ENCODE data around the gene TBX2.

TBX2 gene

DNA sequence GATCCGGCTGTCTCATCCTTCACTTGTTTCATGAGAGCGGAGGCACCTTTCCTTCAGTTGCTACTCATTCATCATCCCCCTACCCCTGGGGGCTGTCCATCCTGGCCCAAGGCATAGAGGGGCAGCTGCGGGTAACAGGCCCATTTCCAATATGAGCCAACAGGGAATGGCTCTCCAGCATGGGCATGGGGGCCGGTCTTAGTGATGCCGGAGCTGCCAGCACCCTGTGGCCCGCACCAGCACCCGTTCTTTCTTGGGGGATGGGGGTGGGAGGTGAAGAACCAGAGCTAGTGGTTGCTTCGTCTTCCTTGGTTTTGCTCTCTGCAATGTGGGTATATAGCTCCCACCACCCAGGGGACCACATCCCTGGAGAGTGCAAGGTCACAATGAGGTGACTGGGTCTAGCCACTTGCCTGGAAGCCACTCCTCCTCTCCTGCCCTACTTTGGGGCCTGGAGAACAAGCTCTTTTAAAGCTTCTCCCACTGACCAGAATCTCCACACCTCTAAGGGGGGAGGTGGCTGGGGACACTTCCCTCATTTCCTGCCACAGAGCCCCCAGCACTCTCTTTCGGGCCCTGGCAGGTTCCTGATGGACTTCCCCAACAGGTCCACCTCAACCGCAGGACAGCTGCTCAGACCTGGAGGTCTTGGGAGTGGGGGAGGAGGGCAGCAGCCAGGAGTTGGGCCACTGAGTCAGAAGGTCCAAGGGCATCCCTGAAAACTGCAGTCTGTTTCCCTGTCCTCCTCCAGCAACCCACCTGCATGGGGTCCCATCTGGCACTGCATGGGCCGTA is 11.9 kb upstream of the TBX2 start:
- no peak overlapping the region for H3K27ac ChIP-seq (ENCODE audit: extremely low read depth, low read depth, low read length)
- CTCF ChIA-PET, result interaction anchor here (0.5 to 1.4 kb wide), 4 partner anchors 11 to 499 kb away, joined by 3 to 5 read pairs (median 3); no protein-coding TSS in a partner anchor
- no peaks in the 10 kb centered on the region for H3K9me3 ChIP-seq (ENCODE audit: control insufficient read depth, insufficient read depth, low read depth, low read length)
- no peak overlapping the region for H3K4me3 ChIP-seq (ENCODE audit: low read depth, low read length)
- POLR2A ChIA-PET, result no interaction called here
- H3K36me3 ChIP-seq (ENCODE audit: control insufficient read depth in 2 of 2, insufficient read depth in 1 of 2, low read length in 2 of 2), result peaks cover 0 to 4% of the 10 kb centered on the region in 2 experiments; a peak in 1 of 3 replicates
- H3K4me1 ChIP-seq (ENCODE audit: control insufficient read depth, insufficient read depth, low read length), result no peaks in the 10 kb centered on the region; the same call in 1 of the 2 replicates
- TF ChIP-seq ZNF394 (tag by site-specific recombination; IDR thresholded peaks at IDR 0.05; ENCODE audit: borderline replicate concordance) (0 out of 2 replicates have a peak, but pooled peaks have one; percentile 14), HIC1 (tag by site-specific recombination; IDR thresholded peaks at IDR 0.05) (no peak)

GRCh38 chr17:61388561-61389356 is 10.9 kb upstream of the TBX2 start:
- no peaks in the 10 kb centered on the region for H3K9me3 ChIP-seq (ENCODE audit: control insufficient read depth, insufficient read depth, low read depth, low read length)
- ChIA-PET POLR2A (no interaction called here), CTCF (interaction anchor here (0.6 to 2.2 kb wide), 10 partner anchors 17 to 668 kb away, joined by 3 to 13 read pairs (median 4); no protein-coding TSS in a partner anchor)
- H3K4me3 ChIP-seq (ENCODE audit: low read depth, low read length), result no peak overlapping the region
- TF ChIP-seq ZNF24 (tag by site-specific recombination; IDR thresholded peaks at IDR 0.05) (peak; percentile 74), ZFHX2 (tag by site-specific recombination; conservative IDR thresholded peaks at IDR 0.05) (0 out of 2 replicates have a peak, but pooled peaks have one; percentile 11), ZNF707 (tag by site-specific recombination; IDR thresholded peaks at IDR 0.05) (no peak)
- TF ChIP-seq, protein P1, sequence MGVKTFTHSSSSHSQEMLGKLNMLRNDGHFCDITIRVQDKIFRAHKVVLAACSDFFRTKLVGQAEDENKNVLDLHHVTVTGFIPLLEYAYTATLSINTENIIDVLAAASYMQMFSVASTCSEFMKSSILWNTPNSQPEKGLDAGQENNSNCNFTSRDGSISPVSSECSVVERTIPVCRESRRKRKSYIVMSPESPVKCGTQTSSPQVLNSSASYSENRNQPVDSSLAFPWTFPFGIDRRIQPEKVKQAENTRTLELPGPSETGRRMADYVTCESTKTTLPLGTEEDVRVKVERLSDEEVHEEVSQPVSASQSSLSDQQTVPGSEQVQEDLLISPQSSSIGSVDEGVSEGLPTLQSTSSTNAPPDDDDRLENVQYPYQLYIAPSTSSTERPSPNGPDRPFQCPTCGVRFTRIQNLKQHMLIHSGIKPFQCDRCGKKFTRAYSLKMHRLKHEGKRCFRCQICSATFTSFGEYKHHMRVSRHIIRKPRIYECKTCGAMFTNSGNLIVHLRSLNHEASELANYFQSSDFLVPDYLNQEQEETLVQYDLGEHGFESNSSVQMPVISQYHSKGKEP (tag by site-specific recombination; IDR thresholded peaks at IDR 0.05), result no peak
- no peak overlapping the region for H3K27ac ChIP-seq (ENCODE audit: extremely low read depth, low read depth, low read length)
- peaks cover 0 to 7% of the 10 kb centered on the region in 2 experiments; a peak in 1 of 3 replicates for H3K36me3 ChIP-seq (ENCODE audit: control insufficient read depth in 2 of 2, insufficient read depth in 1 of 2, low read length in 2 of 2)
- peaks cover under 1% of the 10 kb centered on the region; the same call in 1 of the 2 replicates for H3K4me1 ChIP-seq (ENCODE audit: control insufficient read depth, insufficient read depth, low read length)

DNA sequence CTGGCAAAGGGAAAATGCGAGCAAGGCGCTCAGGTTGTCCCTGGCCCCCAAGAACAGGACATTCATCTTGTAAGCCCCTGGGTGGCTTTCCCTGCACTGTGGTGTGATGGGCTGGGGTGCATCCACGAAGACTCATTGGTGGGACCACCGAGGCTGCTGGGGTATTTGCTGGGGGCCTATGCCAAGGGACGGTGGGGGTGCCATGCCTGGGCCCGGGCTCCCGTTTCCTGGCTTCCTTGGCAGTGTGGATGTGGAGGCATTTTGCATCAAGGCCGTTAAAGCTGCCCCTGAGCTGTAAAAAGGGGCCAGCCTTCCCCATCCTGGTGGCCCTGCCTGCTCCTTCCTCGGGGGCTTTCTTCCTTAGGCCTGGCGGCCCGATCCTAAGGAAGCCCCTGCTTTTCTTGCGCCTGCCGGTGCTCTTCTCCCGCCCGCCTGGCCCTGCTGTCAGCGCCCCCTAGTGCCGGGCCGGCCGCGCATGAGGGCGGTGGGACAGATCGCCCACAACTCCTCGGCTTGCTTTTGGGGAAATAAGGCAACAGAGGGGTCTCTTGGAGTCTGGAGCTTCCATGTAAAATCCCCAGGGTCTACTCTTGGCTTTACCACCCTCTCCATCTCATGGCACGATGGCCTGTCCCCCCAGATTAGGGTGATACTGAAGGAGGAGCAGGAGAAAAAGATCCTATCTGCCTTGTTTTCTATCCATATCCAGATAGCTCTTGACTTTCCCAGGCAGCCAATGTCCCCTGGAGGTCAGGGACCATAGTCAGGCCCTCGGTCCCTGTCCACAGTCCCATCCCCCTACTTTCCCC is 9.8 kb upstream of the TBX2 start:
- Histone ChIP-seq H3K27ac (ENCODE audit: extremely low read depth, low read depth, low read length) (no peak overlapping the region), H3K36me3 (ENCODE audit: control insufficient read depth in 2 of 2, insufficient read depth in 1 of 2, low read length in 2 of 2) (peaks cover 0 to 7% of the 10 kb centered on the region in 2 experiments; a peak in 1 of 3 replicates), H3K4me1 (ENCODE audit: control insufficient read depth, insufficient read depth, low read length) (peaks cover 3% of the 10 kb centered on the region), H3K4me3 (ENCODE audit: low read depth, low read length) (no peak overlapping the region), H3K9me3 (ENCODE audit: control insufficient read depth, insufficient read depth, low read depth, low read length) (no peaks in the 10 kb centered on the region)
- ChIA-PET POLR2A (interaction anchor here (0.6 kb wide), 1 partner anchor 10 kb away, joined by 3 read pairs; the partner anchor contains the start of gene TBX2), CTCF (interaction anchor here (0.5 to 2.2 kb wide), 55 partner anchors 9 to 1248 kb away, joined by 3 to 13 read pairs (median 3); partner anchors contain the start of gene TBX2)
- TF ChIP-seq ZNF658 (tag by site-specific recombination; IDR thresholded peaks at IDR 0.05) (no peak), IKZF3 (tag by site-specific recombination; IDR thresholded peaks at IDR 0.05) (peak; percentile 69; the same call in 1 of the 2 replicates), GFI1B (tag by site-specific recombination; IDR thresholded peaks at IDR 0.05) (no peak), ZXDB (tag by site-specific recombination; IDR thresholded peaks at IDR 0.05) (peak; percentile 51), SP7 (tag by site-specific recombination; IDR thresholded peaks at IDR 0.05) (0 out of 2 replicates have a peak, but pooled peaks have one; percentile 19), ZNF394 (tag by site-specific recombination; IDR thresholded peaks at IDR 0.05; ENCODE audit: borderline replicate concordance) (peak; percentile 54), ZBTB8A (tag by site-specific recombination; IDR thresholded peaks at IDR 0.05) (peak; percentile 53), ZFHX2 (tag by site-specific recombination; conservative IDR thresholded peaks at IDR 0.05) (peak; percentile 23), ZBTB17 (tag by site-specific recombination; IDR thresholded peaks at IDR 0.05) (peak; percentile 36; the same call in 1 of the 2 replicates), EGR2 (tag by site-specific recombination; IDR thresholded peaks at IDR 0.05; ENCODE audit: low read depth) (peak; percentile 42; the same call in 1 of the 2 replicates), PRDM10 (tag by site-specific recombination; IDR thresholded peaks at IDR 0.05) (0 out of 2 replicates have a peak, but pooled peaks have one; percentile 20), ZIC2 (tag by site-specific recombination; IDR thresholded peaks at IDR 0.05) (no peak), YY2 (tag by site-specific recombination; IDR thresholded peaks at IDR 0.05) (no peak)
